Glomerular visceral epithelial cell (primary cell): Measurements from ENCODE around the gene TFF1.
A peak's percentile ranks its signal among the peaks of the same experiment; 100 is the strongest.

Experiments used
- DNase-seq: peaks from one replicate; pipeline ENCODE4 v3.0.0-alpha.2; 2016; ENCODE audit errors: extremely low spot score

Gene TFF1

GRCh38 chr21:42382915-42383314 is 16.6 kb upstream of the TFF1 start:
- no peak for DNase-seq

GRCh38 chr21:42381347-42381984 is 15.1 kb upstream of the TFF1 start:
- DNase-seq: peak; percentile 46

GRCh38 chr21:42379426-42380215 is 13.3 kb upstream of the TFF1 start:
- DNase-seq: no peak

- no peak for DNase-seq
Measured at GRCh38 chr21:42378418-42378817, 12.1 kb upstream of the TFF1 start.

- no peak for DNase-seq
Measured at GRCh38 chr21:42377951-42378340, 11.6 kb upstream of the TFF1 start.

- no peak for DNase-seq
Measured at GRCh38 chr21:42377211-42377950, 11.0 kb upstream of the TFF1 start.

- no peak for DNase-seq
Measured at GRCh38 chr21:42376338-42376982, 10.1 kb upstream of the TFF1 start.

- no peak for DNase-seq
Measured at GRCh38 chr21:42375966-42376337, 9.6 kb upstream of the TFF1 start.

GRCh38 chr21:42375506-42375905 is 9.2 kb upstream of the TFF1 start:
- DNase-seq: no peak

GRCh38 chr21:42374864-42375499 is 8.6 kb upstream of the TFF1 start:
- DNase-seq: no peak

GRCh38 chr21:42374457-42374856 is 8.1 kb upstream of the TFF1 start:
- no peak for DNase-seq

GRCh38 chr21:42373908-42374455 is 7.6 kb upstream of the TFF1 start:
- DNase-seq: no peak

- DNase-seq: no peak
Measured at GRCh38 chr21:42373196-42373907, 7.0 kb upstream of the TFF1 start.

- DNase-seq: no peak
Measured at GRCh38 chr21:42370894-42371654, 4.7 kb upstream of the TFF1 start.

- DNase-seq: no peak
Measured at GRCh38 chr21:42369821-42370220, 3.5 kb upstream of the TFF1 start.

GRCh38 chr21:42367367-42368165 is 1.2 kb upstream of the TFF1 start:
- DNase-seq: no peak

- DNase-seq: no peak
Measured at GRCh38 chr21:42365770-42366169, 565 bp downstream of the TFF1 start.

GRCh38 chr21:42364304-42364865 is 1.9 kb downstream of the TFF1 start:
- no peak for DNase-seq

GRCh38 chr21:42363312-42363711 is 3.0 kb downstream of the TFF1 start:
- DNase-seq: no peak
